Stomach (tissue), 9 donors: Measurements from ENCODE around the gene CSNK2B. TPM values are rescaled to one million over a fixed set of nuclear protein-coding genes. Genes with fewer than 3 reads are reported as not detected.

Source experiments
- DNase-seq, 2 donors: peaks; one replicate each; pipeline versions ENCODE4 v3.0.0 to v3.0.0-alpha.2; 2013 to 2019
- H3K27ac ChIP-seq, 5 donors: fragments of 200-600 bp in 4 of 5; sonication (generic) in 4 of 5; one replicate each; pipeline ENCODE4 v1.5.1; 2013 to 2019; ENCODE audit warnings: mild to moderate bottlenecking in 1 of 5, moderate library complexity in 1 of 5
- H3K27me3 ChIP-seq, 3 donors: fragments of 200-600 bp; sonication (generic); one replicate each; pipeline ENCODE4 v1.5.1; 2017 to 2019; ENCODE audit warnings: mixed run types in 1 of 3
- H3K36me3 ChIP-seq, 4 donors: fragments of 200-600 bp; sonication (generic); 1 replicate in 3 of 4; 2 replicates in 1 of 4; pipeline ENCODE4 v1.5.1; 2016 to 2019
- H3K4me1 ChIP-seq, 4 donors: fragments of 200-600 bp; sonication (generic); one replicate each; pipeline ENCODE4 v1.5.1; 2016 to 2019
- H3K4me3 ChIP-seq, 4 donors: fragments of 200-600 bp; sonication (generic) in 3 of 4; one replicate each; pipeline ENCODE4 v1.5.1; 2016 to 2019; ENCODE audit warnings: mild to moderate bottlenecking in 1 of 4
- H3K9me3 ChIP-seq, 4 donors: fragments of 200-600 bp; sonication (generic); one replicate each; pipeline ENCODE4 v1.5.1; 2016 to 2019
- EP300 ChIP-seq: sonication (generic); formaldehyde crosslinking; IDR thresholded peaks from one replicate; pipeline ENCODE4 v1.6.1; 2017; ENCODE audit warnings: antibody characterized with exemption
- POLR2A ChIP-seq, 4 donors: fragments of 450-650 bp; IDR thresholded peaks; one replicate each; pipeline ENCODE4 v1.6.1; 2016; ENCODE audit warnings: antibody characterized with exemption in 4 of 4, control low read depth in 2 of 4, mild to moderate bottlenecking in 1 of 4, moderate library complexity in 1 of 4
- POLR2AphosphoS5 ChIP-seq, 3 donors: sonication (generic); formaldehyde crosslinking; IDR thresholded peaks; one replicate each; pipeline ENCODE4 v1.6.1; 2016; ENCODE audit warnings: antibody characterized with exemption in 3 of 3
- WGBS, 5 donors: extraction: QIAGEN DNeasy Blood & Tissue Kit in 3 of 5; methylation state at CpG; one replicate each; pipeline versions ENCODE4 v1.1.5 to v1.1.7; 2013 to 2018; 5-methylcytosine and 5-hydroxymethylcytosine counted together
- intact Hi-C: fragments of 100-400 bp; cut with DNase I; formaldehyde crosslinking; loops from one replicate; pipeline ENCODE4 v1.15.1; 2023; ENCODE audit warnings: low total_unique reads
- polyA plus RNA-seq, 3 donors: library from polyadenylated mRNA; stranded (reverse); fragments of 200-250 nt; gene quantifications; one replicate each; pipeline ENCODE4 v1.2.3, GENCODE V29; 2013
- total RNA-seq, 5 donors: library from RNA; depleted of rRNA; stranded (reverse); fragments of >200 nt; gene quantifications; one replicate each; pipeline versions ENCODE4 v1.1.0 to v1.2.3, GENCODE V29; 2014 to 2016
- TF ChIP-seq, protein P1 (sequence below), 7 experiments: fragments of 450-650 bp in 4 of 7; fragments of 200-600 bp in 3 of 7; sonication (generic) in 3 of 7; IDR thresholded peaks; one replicate each; pipeline ENCODE4 v1.5.1; 2016 to 2019; ENCODE audit warnings: antibody characterized with exemption in 7 of 7, control low read depth in 2 of 7, mild to moderate bottlenecking in 1 of 7
- donor health status: healthy with polysubstance abuse.
- donor health status: Bipolar disorder and iron deficiency.
- donor health status: healthy.

Gene CSNK2B
- total and polyA plus RNA-seq, 8 donors = 11.3 to 375 (median 166) TPM

DNA sequence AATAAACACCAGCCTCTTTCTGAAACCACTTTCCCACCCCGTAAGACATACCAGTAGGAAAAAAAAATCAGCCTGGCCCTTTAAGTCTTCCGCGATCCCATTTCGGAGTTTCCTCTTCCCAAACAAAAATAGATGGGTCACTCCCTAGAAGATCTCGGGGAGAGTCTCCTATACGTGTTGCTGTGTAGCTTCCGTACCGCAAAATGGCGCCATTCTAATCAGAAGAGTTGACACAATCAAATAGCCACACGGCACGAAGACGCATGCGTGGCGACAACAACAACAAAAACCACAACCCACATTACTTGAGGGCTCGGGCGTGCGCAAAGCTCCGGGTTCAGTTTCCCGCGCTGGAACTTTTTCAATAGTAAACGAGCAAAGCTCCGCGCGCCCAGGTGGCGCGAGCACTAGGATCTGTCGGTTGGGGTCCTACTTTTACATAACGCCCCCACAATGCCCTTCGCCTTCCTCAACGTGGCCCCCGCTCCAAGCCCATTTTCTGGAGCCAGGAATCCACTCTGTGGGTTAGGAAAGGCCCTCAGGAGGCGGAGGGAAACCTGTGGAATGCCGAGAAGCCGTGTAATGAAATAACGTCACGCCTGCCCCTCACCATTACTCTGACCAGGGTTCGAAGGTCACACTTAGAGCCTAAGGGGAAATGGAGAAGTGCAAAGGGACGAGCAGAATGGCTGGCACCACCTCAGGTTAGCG lies 935 bp upstream of the CSNK2B start, which contains the start of gene GPANK1:
TSS of gene GPANK1 (minus strand) at position 208 of the 711 bp plus-strand sequence. CDS start 519 bp downstream, outside the sequence.
- H3K36me3 ChIP-seq = peaks cover 37 to 53% (median 51%) of the 10 kb centered on the region in 4 donors

DNA sequence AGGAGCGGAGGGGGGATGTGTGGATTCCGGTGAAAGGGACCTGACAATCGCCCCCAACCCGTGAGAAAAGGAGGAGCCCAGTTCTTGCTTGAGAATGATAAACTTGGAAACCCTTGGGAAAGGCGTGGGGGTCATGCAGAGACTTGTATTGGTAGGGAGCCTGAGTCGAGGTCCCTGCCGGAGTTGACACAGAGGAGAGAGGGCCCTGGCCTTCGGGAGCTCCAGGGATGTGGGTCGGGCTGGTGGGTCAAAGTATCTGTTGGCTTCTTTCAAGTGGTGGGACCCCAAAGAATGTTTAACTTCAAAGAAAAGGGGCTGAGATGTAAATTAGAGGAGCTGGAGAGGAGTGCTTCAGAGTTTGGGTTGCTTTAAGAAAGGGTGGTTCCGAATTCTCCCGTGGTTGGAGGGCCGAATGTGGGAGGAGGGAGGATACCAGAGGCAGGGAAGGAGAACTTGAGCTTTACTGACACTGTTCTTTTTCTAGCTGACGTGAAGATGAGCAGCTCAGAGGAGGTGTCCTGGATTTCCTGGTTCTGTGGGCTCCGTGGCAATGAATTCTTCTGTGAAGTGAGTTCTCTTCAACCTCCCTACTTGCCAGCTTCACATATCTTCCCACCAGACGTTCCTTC lies 571 bp downstream of the CSNK2B start:
- Histone ChIP-seq H3K27me3 (no peaks in the 10 kb centered on the region), H3K4me3 (peak overlapping the region; percentile 72 to 98 (median 90)), H3K27ac (peak overlapping the region; percentile 91 to 98 (median 96)), H3K36me3 (peaks cover 51 to 68% (median 66%) of the 10 kb centered on the region in 4 donors), H3K9me3 (no peaks in the 10 kb centered on the region), H3K4me1 (peaks cover 27 to 64% (median 50%) of the 10 kb centered on the region in 4 donors)
- DNase-seq = no peak
- intact Hi-C loops = no loop called here
- 2 to 4% (median 3%) methylated on average over 15 of the region's 15 CpGs for whole genome bisulfite sequencing, 5 donors
- TF ChIP-seq POLR2AphosphoS5 (IDR thresholded peaks at IDR 0.05) (no peak), POLR2A (IDR thresholded peaks at IDR 0.05) (no peak), EP300 (no peak)
- TF ChIP-seq, protein P1, sequence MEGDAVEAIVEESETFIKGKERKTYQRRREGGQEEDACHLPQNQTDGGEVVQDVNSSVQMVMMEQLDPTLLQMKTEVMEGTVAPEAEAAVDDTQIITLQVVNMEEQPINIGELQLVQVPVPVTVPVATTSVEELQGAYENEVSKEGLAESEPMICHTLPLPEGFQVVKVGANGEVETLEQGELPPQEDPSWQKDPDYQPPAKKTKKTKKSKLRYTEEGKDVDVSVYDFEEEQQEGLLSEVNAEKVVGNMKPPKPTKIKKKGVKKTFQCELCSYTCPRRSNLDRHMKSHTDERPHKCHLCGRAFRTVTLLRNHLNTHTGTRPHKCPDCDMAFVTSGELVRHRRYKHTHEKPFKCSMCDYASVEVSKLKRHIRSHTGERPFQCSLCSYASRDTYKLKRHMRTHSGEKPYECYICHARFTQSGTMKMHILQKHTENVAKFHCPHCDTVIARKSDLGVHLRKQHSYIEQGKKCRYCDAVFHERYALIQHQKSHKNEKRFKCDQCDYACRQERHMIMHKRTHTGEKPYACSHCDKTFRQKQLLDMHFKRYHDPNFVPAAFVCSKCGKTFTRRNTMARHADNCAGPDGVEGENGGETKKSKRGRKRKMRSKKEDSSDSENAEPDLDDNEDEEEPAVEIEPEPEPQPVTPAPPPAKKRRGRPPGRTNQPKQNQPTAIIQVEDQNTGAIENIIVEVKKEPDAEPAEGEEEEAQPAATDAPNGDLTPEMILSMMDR (IDR thresholded peaks at IDR 0.05) = no peak

More for the DNA sequence above, 935 bp upstream of the CSNK2B start, which contains the start of gene GPANK1:
- H3K9me3 ChIP-seq = no peaks in the 10 kb centered on the region
- TF ChIP-seq POLR2AphosphoS5 (IDR thresholded peaks at IDR 0.05) (peak; percentile 84 to 94 (median 90)), EP300 (no peak), POLR2A (IDR thresholded peaks at IDR 0.05) (no peak)
- TF ChIP-seq, protein P1 (IDR thresholded peaks at IDR 0.05) = no peak
- DNase-seq = peak; percentile 94 to 98
- H3K4me1 ChIP-seq = peaks cover 34 to 74% (median 62%) of the 10 kb centered on the region in 4 donors
- H3K27ac ChIP-seq = peak within 1 kb of the TSS; percentile 94 to 98 (median 97)
- WGBS, 5 donors = 0% methylated on average over 37 to 39 of the region's 39 CpGs
- H3K4me3 ChIP-seq = peak within 1 kb of the TSS; percentile 72 to 98 (median 90)
- no peaks in the 10 kb centered on the region for H3K27me3 ChIP-seq
- intact Hi-C loops = no loop called here

DNA sequence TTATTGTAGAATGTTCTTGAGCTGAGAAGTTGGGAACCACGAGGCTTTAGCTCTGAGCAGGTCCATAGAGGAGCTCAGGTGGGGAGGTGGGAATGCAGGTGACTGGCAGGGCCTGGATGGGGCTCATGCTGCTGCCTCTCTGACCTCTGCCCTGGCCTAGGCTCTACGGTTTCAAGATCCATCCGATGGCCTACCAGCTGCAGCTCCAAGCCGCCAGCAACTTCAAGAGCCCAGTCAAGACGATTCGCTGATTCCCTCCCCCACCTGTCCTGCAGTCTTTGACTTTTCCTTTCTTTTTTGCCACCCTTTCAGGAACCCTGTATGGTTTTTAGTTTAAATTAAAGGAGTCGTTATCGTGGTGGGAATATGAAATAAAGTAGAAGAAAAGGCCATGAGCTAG lies 3.8 kb downstream of the CSNK2B start, which contains the start of gene LY6G5B:
TSS of gene LY6G5B (plus strand) at position 301 of the 400 bp plus-strand sequence. CDS start 975 bp downstream, outside the sequence.
- Histone ChIP-seq H3K27me3 (no peaks in the 10 kb centered on the region), H3K36me3 (peaks cover 62 to 75% (median 74%) of the 10 kb centered on the region in 4 donors), H3K27ac (no peak within 1 kb of the TSS), H3K4me3 (no peak within 1 kb of the TSS), H3K9me3 (no peaks in the 10 kb centered on the region), H3K4me1 (peaks cover 13 to 33% (median 19%) of the 10 kb centered on the region in 4 donors)
- intact Hi-C loops = no loop called here
- no peak for DNase-seq
- no peak for TF ChIP-seq EP300
- TF ChIP-seq POLR2AphosphoS5 (IDR thresholded peaks at IDR 0.05) = no peak
- TF ChIP-seq, protein P1 (IDR thresholded peaks at IDR 0.05) = no peak
- no peak for TF ChIP-seq POLR2A (IDR thresholded peaks at IDR 0.05)
- WGBS, 5 donors = 75 to 91% (median 82%) methylated on average over 8 of the region's 8 CpGs

DNA sequence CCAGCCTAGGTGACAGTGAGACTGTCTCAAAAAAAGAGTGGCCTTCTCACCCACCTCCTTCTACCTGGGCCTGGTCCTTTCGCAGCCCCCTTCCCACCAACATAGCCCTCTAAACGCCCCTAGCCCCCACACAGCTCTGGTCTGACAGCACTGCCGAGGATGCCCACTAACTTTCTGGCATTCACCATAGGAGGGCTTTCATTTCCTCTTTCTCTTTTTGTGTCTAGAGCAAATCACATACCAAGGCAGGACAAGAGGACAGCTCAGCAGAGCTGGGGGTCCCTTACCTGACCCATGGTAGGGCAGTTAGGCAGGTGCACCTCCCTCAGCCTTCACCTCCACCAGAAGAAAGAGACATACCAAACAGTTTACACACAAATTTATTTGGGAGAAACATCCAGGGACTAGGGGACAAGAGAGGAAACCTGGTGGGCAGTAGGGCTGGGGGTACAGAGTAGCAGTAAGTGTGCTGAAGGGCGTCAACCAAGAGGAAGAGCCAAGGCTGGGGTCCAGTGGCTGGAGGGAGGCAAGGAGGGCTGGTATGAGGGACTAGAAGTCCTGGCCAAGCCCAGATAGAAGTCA lies 10.5 kb downstream of the CSNK2B start:
- no peaks in the 10 kb centered on the region for H3K27me3 ChIP-seq
- TF ChIP-seq, protein P1 (IDR thresholded peaks at IDR 0.05) = no peak
- TF ChIP-seq POLR2AphosphoS5 (IDR thresholded peaks at IDR 0.05) (no peak), POLR2A (IDR thresholded peaks at IDR 0.05) (no peak), EP300 (no peak)
- H3K27ac ChIP-seq = no peak overlapping the region
- peaks cover 5 to 15% (median 13%) of the 10 kb centered on the region in 4 donors for H3K4me1 ChIP-seq
- intact Hi-C loops = no loop called here
- no peak overlapping the region for H3K4me3 ChIP-seq
- peaks cover 18 to 32% (median 29%) of the 10 kb centered on the region in 4 donors for H3K36me3 ChIP-seq
- no peak for DNase-seq
- 75 to 89% (median 78%) methylated on average over 4 of the region's 4 CpGs for WGBS, 5 donors
- H3K9me3 ChIP-seq = no peaks in the 10 kb centered on the region
